Right ventricle myocardium inferior (tissue), 1 donor: Measurements from ENCODE around the gene NLRC5. TPM values are rescaled to one million over a fixed set of nuclear protein-coding genes. Genes with fewer than 3 reads are reported as not detected.

Experiments
- ATAC-seq: fragments of 200-7000 bp; cut with Tn5 transposase; one replicate; pipeline ENCODE4 v1.9.1; 2020; ENCODE audit warnings: mild to moderate bottlenecking, moderate library complexity
- DNase-seq: peaks from one replicate; pipeline ENCODE4 v3.0.0; 2021; ENCODE audit errors: missing footprints
- intact Hi-C: fragments of 100-400 bp; cut with DNase I; formaldehyde crosslinking; loops from one replicate; pipeline ENCODE4 v1.11.0; 2022
- total RNA-seq: library from RNA; stranded (reverse); fragmentation: NEBNext Ultra II Directional; extraction: Animal tissue kit (Norgen Biotek cat#: 25700); gene quantifications from one replicate; pipeline ENCODE4 v1.2.1, GENCODE V29; 2021
- donor health status: DM: no; HTN: yes; CAD: no; lungs with severe emphysema.

NLRC5 gene
- total RNA-seq, 1 donor from 2014 or later = 8.6 TPM

GRCh38 chr16:57031156-57031555 is 41.8 kb downstream of the NLRC5 start:
- intact Hi-C loops = no loop called here
- no peak for ATAC-seq

GRCh38 chr16:57032346-57032745 is 43.0 kb downstream of the NLRC5 start:
- no peak for DNase-seq
- no peak for ATAC-seq
- intact Hi-C loops = no loop called here

More at GRCh38 chr16:57031156-57031555, 41.8 kb downstream of the NLRC5 start:
- no peak for DNase-seq

DNA sequence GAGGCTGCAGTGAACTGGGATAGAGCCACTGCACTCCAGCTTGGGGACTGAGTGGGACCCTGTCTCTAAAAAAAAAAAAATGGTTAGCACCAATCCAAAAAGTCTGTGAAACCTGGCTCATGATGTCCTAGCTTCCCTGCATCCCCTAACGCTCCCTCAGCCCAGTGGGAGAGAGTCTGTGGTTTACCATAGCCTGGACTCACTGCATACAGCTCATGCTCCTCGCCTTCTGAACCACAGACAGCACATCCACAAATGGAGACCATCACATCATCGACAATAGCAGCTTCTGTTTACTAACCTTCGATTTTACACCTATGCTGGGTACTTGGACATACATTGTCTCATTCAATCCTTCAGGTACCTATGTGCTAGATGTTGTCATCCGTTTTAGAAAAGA is 43.6 kb downstream of the NLRC5 start:
- no peak for ATAC-seq
- DNase-seq = no peak

GRCh38 chr16:57036315-57036714 is 47.0 kb downstream of the NLRC5 start:
- ATAC-seq = no peak
- intact Hi-C loops = no loop called here
- DNase-seq = no peak

More for the DNA sequence above, 43.6 kb downstream of the NLRC5 start:
- intact Hi-C loops = no loop called here

GRCh38 chr16:57036945-57037344 is 47.6 kb downstream of the NLRC5 start:
- ATAC-seq = no peak
- DNase-seq = no peak
- intact Hi-C loops = no loop called here

- ATAC-seq = no peak
- intact Hi-C loops = no loop called here
Observed at GRCh38 chr16:57038166-57038565, 48.8 kb downstream of the NLRC5 start.

GRCh38 chr16:57039148-57039812 is 49.9 kb downstream of the NLRC5 start:
- no peak for DNase-seq
- ATAC-seq = peak; percentile 26
- intact Hi-C loops = no loop called here

More at GRCh38 chr16:57038166-57038565, 48.8 kb downstream of the NLRC5 start:
- no peak for DNase-seq

DNA sequence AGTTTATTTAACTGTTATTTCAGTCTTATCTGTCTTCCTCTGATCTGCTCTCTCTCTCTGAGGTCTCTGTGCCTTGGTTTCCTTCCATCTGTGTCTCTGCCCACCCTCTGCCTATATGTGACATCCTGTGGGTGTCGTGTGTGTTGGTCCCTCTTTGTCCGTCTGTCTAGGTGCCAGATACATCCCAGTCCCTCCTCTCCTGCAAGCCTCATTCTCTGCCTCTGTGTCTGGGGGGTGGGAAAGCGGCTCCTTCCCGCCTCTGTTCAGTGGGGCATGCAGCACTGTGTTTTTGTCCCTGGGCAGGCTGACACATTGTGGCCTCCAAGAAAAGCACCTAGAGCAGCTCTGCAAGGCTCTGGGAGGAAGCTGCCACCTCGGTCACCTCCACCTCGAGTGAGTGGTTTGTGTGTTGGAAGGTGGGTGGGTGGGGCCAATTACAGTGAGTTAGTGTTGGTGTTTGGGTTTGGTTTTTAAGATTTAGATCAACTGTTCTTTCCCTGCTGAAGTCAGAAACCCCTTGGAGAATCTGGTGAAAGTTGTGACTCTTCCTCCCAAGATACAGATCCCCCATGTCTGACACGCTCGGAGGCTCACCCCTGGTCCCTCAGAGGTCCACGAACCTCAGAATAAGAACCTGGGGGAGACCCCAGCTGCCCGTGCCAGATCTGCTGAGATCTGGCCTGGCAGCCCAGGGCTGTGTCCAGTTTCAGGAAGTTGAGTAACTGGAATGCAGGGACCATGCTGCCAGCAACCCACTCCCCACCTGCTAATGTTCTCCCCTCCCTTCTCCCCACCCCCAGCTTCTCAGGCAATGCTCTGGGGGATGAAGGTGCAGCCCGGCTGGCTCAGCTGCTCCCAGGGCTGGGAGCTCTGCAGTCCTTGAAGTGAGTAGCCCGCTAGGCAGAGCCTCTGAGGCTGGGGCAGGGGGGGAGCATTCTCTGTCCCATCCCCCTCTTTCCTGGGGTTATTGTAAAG is 52.1 kb downstream of the NLRC5 start:
- ATAC-seq (no peak), DNase-seq (no peak)
- intact Hi-C loops = no loop called here

DNA sequence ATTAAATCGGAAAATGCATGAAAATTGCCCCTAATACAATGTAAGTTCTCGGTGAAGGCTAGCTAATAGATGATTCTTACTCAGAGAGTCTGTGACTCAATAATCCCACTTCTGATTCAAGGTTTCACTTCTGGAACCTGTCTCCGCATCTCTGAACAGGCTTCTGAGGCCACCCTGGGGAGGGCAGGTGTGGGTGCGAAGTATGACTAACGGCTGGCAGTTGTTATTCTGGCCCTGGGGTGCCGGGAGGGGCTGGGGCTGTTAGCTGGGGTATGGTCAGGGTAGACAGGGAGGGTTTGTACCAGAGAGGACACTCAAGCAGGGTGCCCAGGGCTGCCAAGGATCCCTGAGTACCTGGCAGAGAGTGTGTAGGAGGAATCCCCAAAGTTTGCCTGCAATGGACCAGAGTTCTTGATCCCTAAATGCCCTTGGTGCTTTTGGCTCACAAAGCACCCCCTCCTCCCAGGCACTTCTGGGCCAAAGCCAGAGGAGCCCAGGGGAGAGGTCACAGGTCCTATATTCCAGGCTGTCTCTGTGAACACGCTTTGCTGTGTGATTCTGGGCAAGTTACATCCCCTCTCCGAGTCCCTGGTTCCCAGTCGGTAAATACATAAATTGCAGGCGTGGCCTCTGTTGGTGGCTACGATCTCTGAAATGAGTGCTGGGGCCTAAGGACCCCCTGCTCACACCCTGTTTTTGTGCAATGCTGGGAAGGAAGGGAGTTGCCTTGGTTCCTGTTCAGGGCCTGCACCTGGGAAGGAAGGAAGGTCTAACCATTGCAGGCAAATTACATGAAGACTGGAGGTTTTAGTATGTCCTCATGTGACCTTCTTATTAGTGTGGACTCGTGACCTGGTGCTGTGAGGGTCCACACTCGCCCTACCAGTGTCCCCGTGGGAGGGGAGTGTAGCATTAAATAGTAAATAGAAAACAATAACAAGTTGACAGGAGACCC is 53.1 kb downstream of the NLRC5 start:
- intact Hi-C loops = no loop called here
- no peak for DNase-seq
- ATAC-seq = no peak

DNA sequence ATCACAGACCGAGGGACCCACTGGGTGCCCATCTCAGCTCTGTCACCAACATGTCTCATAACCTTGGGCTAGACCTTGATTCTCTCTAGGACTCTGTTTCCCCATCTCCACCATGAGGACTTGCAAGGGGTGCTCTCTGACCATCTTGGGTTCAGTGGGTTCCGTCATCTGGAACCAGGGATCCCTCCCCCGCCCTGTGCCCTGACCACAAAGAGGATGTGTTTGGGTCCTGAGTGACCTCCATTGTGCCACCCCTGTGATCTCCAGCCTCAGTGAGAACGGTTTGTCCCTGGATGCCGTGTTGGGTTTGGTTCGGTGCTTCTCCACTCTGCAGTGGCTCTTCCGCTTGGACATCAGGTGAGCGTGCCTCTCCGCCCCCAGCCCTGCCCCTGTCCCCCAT is 53.9 kb downstream of the NLRC5 start:
- intact Hi-C loops = no loop called here
- ATAC-seq (no peak), DNase-seq (no peak)

- intact Hi-C loops = loop anchor here (1.0 kb wide), 2 partner anchors 81 to 178 kb away; no protein-coding TSS in a partner anchor
- no peak for ATAC-seq
Observed at GRCh38 chr16:57044931-57045693, 55.8 kb downstream of the NLRC5 start.

GRCh38 chr16:57045694-57046381 is 56.5 kb downstream of the NLRC5 start:
- DNase-seq (peak; percentile 81), ATAC-seq (peak; percentile 75)
- intact Hi-C loops = loop anchor here (1.0 kb wide), 2 partner anchors 82 to 179 kb away; no protein-coding TSS in a partner anchor

More at GRCh38 chr16:57044931-57045693, 55.8 kb downstream of the NLRC5 start:
- DNase-seq = no peak

- ATAC-seq = no peak
- intact Hi-C loops = no loop called here
- no peak for DNase-seq
Observed at GRCh38 chr16:57048095-57048494, 58.7 kb downstream of the NLRC5 start.

DNA sequence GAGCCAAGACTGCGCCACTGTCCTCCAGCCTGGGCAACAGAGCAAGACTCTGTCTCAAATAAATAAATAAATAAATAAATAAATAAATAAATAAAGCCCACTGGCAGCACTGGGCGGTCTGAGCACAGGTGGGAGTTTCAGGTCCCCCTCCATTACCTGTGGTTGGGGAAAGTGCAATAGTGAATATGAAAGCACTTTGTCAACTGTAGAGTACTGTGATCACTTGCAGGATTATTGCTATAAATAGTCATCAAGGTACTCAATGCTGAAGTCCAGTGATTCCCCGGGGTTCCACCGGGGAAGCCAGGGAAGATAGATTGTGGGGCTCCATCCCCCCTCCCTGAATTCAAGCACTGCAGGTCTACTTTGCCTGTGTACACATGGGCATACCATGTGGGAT is 60.3 kb downstream of the NLRC5 start:
- peak; percentile 50 for DNase-seq
- intact Hi-C loops = no loop called here
- ATAC-seq = no peak

GRCh38 chr16:57051696-57052228 is 62.4 kb downstream of the NLRC5 start:
- intact Hi-C loops = no loop called here
- DNase-seq (no peak), ATAC-seq (no peak)

- intact Hi-C loops = no loop called here
- ATAC-seq = no peak
Observed at GRCh38 chr16:57053206-57053605, 63.8 kb downstream of the NLRC5 start.

GRCh38 chr16:57054338-57054737 is 65.0 kb downstream of the NLRC5 start:
- DNase-seq (no peak), ATAC-seq (no peak)
- intact Hi-C loops = no loop called here

More at GRCh38 chr16:57053206-57053605, 63.8 kb downstream of the NLRC5 start:
- DNase-seq = no peak
